ENCODE measurements around the gene VEGFA. TPM values are rescaled to one million over a fixed set of nuclear protein-coding genes. Genes with fewer than 3 reads are reported as not detected.

The VEGFA gene
- total RNA-seq, 2 donors from 2014 or later = 127 to 335 TPM

DNA sequence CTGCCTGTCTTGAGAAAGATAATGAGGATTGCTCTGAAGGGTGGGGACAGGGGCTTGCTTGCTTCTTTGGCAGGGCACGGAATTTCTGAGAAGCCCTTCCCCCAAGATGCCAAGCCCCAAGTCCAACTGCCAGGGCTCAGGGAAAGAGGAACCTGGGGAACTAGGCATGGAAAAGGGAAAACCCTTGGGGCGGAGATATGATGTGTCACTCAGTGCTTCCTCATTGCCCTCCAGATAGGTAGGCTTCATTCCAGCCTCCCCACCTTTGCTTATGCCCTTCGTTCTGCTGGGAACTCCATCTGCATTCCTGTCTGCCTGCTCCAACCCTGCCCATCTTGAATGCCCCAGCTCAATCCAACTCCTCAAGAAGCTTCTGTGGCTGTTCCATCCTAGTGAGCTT, 61.2 kb downstream of the VEGFA start:
- Histone ChIP-seq H3K27ac (no peak overlapping the region), H3K4me3 (no peak overlapping the region), H3K27me3 (replicated peaks; ENCODE audit: insufficient read depth) (no peaks in the 10 kb centered on the region), H3K36me3 (no peaks in the 10 kb centered on the region), H3K4me1 (replicated peaks) (no peaks in the 10 kb centered on the region), H3K9me3 (no peaks in the 10 kb centered on the region)
- DNase-seq (ENCODE audit: low spot score) = no peak
- WGBS = 69% methylated on average over 3 of the region's 3 CpGs
- intact Hi-C loops (cut with DNase I) = no loop called here
- TF ChIP-seq, protein P1, sequence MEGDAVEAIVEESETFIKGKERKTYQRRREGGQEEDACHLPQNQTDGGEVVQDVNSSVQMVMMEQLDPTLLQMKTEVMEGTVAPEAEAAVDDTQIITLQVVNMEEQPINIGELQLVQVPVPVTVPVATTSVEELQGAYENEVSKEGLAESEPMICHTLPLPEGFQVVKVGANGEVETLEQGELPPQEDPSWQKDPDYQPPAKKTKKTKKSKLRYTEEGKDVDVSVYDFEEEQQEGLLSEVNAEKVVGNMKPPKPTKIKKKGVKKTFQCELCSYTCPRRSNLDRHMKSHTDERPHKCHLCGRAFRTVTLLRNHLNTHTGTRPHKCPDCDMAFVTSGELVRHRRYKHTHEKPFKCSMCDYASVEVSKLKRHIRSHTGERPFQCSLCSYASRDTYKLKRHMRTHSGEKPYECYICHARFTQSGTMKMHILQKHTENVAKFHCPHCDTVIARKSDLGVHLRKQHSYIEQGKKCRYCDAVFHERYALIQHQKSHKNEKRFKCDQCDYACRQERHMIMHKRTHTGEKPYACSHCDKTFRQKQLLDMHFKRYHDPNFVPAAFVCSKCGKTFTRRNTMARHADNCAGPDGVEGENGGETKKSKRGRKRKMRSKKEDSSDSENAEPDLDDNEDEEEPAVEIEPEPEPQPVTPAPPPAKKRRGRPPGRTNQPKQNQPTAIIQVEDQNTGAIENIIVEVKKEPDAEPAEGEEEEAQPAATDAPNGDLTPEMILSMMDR (IDR thresholded peaks at IDR 0.05) = no peak
- TF ChIP-seq POLR2A (IDR thresholded peaks at IDR 0.05) = no peak
- TF ChIP-seq POLR2AphosphoS5 (IDR thresholded peaks at IDR 0.05) = no peak

GRCh38 chr6:43833223-43833995, 63.4 kb downstream of the VEGFA start:
- no peak overlapping the region for H3K27ac ChIP-seq
- no peak overlapping the region for H3K4me3 ChIP-seq
- no peaks in the 10 kb centered on the region for H3K4me1 ChIP-seq (replicated peaks)
- H3K36me3 ChIP-seq = no peaks in the 10 kb centered on the region
- intact Hi-C loops (cut with DNase I) = no loop called here
- DNase-seq (ENCODE audit: low spot score) = no peak
- TF ChIP-seq, protein P1 (IDR thresholded peaks at IDR 0.05) = no peak
- TF ChIP-seq POLR2A (IDR thresholded peaks at IDR 0.05) (no peak), POLR2AphosphoS5 (IDR thresholded peaks at IDR 0.05) (no peak)
- WGBS = 94% methylated on average over 7 of the region's 7 CpGs
- H3K27me3 ChIP-seq (replicated peaks; ENCODE audit: insufficient read depth) = no peaks in the 10 kb centered on the region
- no peaks in the 10 kb centered on the region for H3K9me3 ChIP-seq

GRCh38 chr6:43833996-43834390, 64.0 kb downstream of the VEGFA start:
- WGBS = 89% methylated on average over 9 of the region's 9 CpGs
- TF ChIP-seq POLR2A (IDR thresholded peaks at IDR 0.05) = no peak
- TF ChIP-seq POLR2AphosphoS5 (IDR thresholded peaks at IDR 0.05) = no peak
- TF ChIP-seq, protein P1 (IDR thresholded peaks at IDR 0.05) = no peak
- Histone ChIP-seq H3K4me1 (replicated peaks) (no peaks in the 10 kb centered on the region), H3K27me3 (replicated peaks; ENCODE audit: insufficient read depth) (no peaks in the 10 kb centered on the region), H3K36me3 (no peaks in the 10 kb centered on the region), H3K4me3 (no peak overlapping the region), H3K9me3 (no peaks in the 10 kb centered on the region), H3K27ac (no peak overlapping the region)
- intact Hi-C loops (cut with DNase I) = no loop called here
- DNase-seq (ENCODE audit: low spot score) = no peak

- no peaks in the 10 kb centered on the region for H3K36me3 ChIP-seq
- H3K27me3 ChIP-seq (replicated peaks; ENCODE audit: insufficient read depth) = no peaks in the 10 kb centered on the region
- no peaks in the 10 kb centered on the region for H3K9me3 ChIP-seq
- no peak overlapping the region for H3K27ac ChIP-seq
- H3K4me1 ChIP-seq (replicated peaks) = no peaks in the 10 kb centered on the region
- 93% methylated on average over 5 of the region's 5 CpGs for WGBS
- no peak for TF ChIP-seq POLR2A (IDR thresholded peaks at IDR 0.05)
- no peak for TF ChIP-seq POLR2AphosphoS5 (IDR thresholded peaks at IDR 0.05)
- TF ChIP-seq, protein P1 (IDR thresholded peaks at IDR 0.05) = no peak
- intact Hi-C loops (cut with DNase I) = no loop called here
- no peak overlapping the region for H3K4me3 ChIP-seq
- no peak for DNase-seq (ENCODE audit: low spot score)
Measured at GRCh38 chr6:43834528-43835155, 64.6 kb downstream of the VEGFA start.
